ENCODE measurements around the gene FAM9C. TPM values are rescaled to one million over a fixed set of nuclear protein-coding genes. Genes with fewer than 3 reads are reported as not detected.

Gene FAM9C
- total and polyA plus RNA-seq, 2 donors (not counting 1 experiment from before 2014, with no cell fraction given): not detected

DNA sequence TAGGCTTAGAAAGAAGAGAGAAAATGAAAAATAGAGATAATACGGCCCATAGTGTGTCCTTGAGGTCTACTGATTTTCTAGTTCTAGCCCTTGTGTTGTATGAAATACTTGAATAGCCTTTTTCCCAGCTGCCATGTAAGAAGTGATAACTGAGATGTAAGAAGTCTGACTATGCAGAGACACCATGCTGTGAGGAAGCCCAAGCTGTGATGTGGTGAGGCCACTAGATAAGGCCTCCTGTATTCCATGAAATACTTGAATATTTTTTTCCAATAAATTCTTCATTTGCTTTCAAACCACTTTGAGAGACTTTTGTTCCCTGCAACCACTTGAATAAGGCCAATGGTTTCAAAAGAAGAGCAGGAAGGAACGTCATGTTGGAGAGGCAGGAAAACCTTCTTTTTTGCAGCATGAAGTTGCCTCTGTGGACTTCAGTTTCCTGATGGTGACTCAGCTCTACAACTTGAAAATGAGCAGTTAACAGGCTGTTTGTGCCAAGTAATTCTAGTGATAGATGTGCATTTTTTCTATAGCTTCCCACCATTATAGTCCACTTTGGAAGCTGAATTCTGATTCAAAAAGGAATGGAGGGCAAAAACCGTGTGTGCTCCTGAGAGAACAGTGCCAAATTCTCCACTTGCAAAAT is 25.5 kb upstream of the FAM9C start:
- WGBS (ENCODE audit: insufficient coverage): no CpG with 5 or more reads among the region's 3 CpGs

DNA sequence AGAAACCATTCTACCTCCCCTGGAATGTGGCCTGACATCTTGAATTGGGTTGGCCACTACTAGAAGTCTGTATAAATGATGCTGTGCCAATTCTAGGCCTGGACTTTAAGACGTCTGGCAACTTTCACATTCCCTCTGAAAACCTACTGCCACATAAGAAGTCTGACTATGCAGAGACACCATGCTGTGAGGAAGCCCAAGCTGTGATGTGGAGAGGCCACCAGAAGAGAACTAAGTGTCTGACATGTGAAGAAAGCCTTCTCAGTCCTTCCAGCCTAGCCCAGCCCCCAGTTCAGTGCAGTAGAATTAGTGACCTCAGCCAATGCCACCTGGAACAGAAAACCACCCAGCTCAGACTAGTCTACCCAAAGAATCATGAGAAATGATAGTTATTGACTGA is 24.2 kb upstream of the FAM9C start:
- WGBS (ENCODE audit: insufficient coverage): no CpG with 5 or more reads among the region's 1 CpG
- H3K27ac Mint-ChIP-seq: peak overlapping the region; percentile 15
- no peak overlapping the region for H3K4me3 ChIP-seq (ENCODE audit: control extremely low read depth in 1 of 5, extremely low read depth in 1 of 5, insufficient read depth in 1 of 5, low read depth in 2 of 5, low read length in 4 of 5)
- peaks cover 19% of the 10 kb centered on the region for H3K4me1 Mint-ChIP-seq
- H4K20me1 ChIP-seq (ENCODE audit: control insufficient read depth, insufficient read depth, low read length, poor library complexity, severe bottlenecking): no peaks in the 10 kb centered on the region
- peaks cover 2% of the 10 kb centered on the region for H3K9me3 Mint-ChIP-seq (ENCODE audit: insufficient read depth)
- TF ChIP-seq, protein P1, sequence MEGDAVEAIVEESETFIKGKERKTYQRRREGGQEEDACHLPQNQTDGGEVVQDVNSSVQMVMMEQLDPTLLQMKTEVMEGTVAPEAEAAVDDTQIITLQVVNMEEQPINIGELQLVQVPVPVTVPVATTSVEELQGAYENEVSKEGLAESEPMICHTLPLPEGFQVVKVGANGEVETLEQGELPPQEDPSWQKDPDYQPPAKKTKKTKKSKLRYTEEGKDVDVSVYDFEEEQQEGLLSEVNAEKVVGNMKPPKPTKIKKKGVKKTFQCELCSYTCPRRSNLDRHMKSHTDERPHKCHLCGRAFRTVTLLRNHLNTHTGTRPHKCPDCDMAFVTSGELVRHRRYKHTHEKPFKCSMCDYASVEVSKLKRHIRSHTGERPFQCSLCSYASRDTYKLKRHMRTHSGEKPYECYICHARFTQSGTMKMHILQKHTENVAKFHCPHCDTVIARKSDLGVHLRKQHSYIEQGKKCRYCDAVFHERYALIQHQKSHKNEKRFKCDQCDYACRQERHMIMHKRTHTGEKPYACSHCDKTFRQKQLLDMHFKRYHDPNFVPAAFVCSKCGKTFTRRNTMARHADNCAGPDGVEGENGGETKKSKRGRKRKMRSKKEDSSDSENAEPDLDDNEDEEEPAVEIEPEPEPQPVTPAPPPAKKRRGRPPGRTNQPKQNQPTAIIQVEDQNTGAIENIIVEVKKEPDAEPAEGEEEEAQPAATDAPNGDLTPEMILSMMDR (IDR thresholded peaks at IDR 0.05): no peak
- no peak for TF ChIP-seq EZH2 (IDR thresholded peaks at IDR 0.05; ENCODE audit: borderline replicate concordance, insufficient read depth, low read depth, low read length, poor library complexity, severe bottlenecking)
- H3K4me1 ChIP-seq (ENCODE audit: control insufficient read depth in 2 of 2, insufficient read depth in 2 of 2, low read length in 2 of 2): peaks cover 8 to 11% of the 10 kb centered on the region in 2 donors
- H3K4me3 Mint-ChIP-seq: no peak overlapping the region
- no peak overlapping the region for H3K27ac ChIP-seq (ENCODE audit: low read length in 2 of 2)
- no peaks in the 10 kb centered on the region for H3K27me3 Mint-ChIP-seq
- H3K9me3 ChIP-seq (ENCODE audit: control extremely low read depth in 1 of 3, control insufficient read depth in 2 of 3, insufficient read depth in 1 of 3, low read length in 2 of 3): peaks cover 4 to 8% (median 5%) of the 10 kb centered on the region in 3 donors
- H3K36me3 ChIP-seq (replicated peaks in 1 of 2; ENCODE audit: control extremely low read depth in 1 of 2, control insufficient read depth in 1 of 2, extremely low read depth in 1 of 2, insufficient read depth in 2 of 2, low read length in 1 of 2): no peaks in the 10 kb centered on the region
- DNase-seq: no peak
- H2AFZ ChIP-seq (ENCODE audit: insufficient read depth, low read depth, low read length, poor library complexity, severe bottlenecking): no peak overlapping the region
- ATAC-seq (ENCODE audit: low read depth): no peak
- peaks cover 6% of the 10 kb centered on the region for H3K79me2 ChIP-seq (ENCODE audit: control insufficient read depth, insufficient read depth, low read length)
- intact Hi-C loops (cut with micrococcal nuclease): no loop called here
- H3K4me2 ChIP-seq (replicated peaks; ENCODE audit: low read depth, low read length, poor library complexity, severe bottlenecking): no peak overlapping the region
- no peaks in the 10 kb centered on the region for H3K27me3 ChIP-seq (replicated peaks in 1 of 4; ENCODE audit: control extremely low read depth in 1 of 4, control insufficient read depth in 3 of 4, insufficient read depth in 4 of 4, low read length in 3 of 4)
- no peak overlapping the region for H3K9ac ChIP-seq (ENCODE audit: low read length)
- ChIA-PET POLR2A (interaction anchor here (1.1 kb wide), 1 partner anchor 10 kb away, joined by 3 read pairs; no protein-coding TSS in a partner anchor), CTCF (no interaction called here)

More for the DNA sequence above, 25.5 kb upstream of the FAM9C start:
- peaks cover 4 to 8% (median 5%) of the 10 kb centered on the region in 3 donors for H3K9me3 ChIP-seq (ENCODE audit: control extremely low read depth in 1 of 3, control insufficient read depth in 2 of 3, insufficient read depth in 1 of 3, low read length in 2 of 3)
- H3K4me3 ChIP-seq (ENCODE audit: control extremely low read depth in 1 of 5, extremely low read depth in 1 of 5, insufficient read depth in 1 of 5, low read depth in 2 of 5, low read length in 4 of 5): no peak overlapping the region
- H2AFZ ChIP-seq (ENCODE audit: insufficient read depth, low read depth, low read length, poor library complexity, severe bottlenecking): no peak overlapping the region
- H3K79me2 ChIP-seq (ENCODE audit: control insufficient read depth, insufficient read depth, low read length): peaks cover 6% of the 10 kb centered on the region
- no peaks in the 10 kb centered on the region for H3K27me3 Mint-ChIP-seq
- no peak for TF ChIP-seq EZH2 (IDR thresholded peaks at IDR 0.05; ENCODE audit: borderline replicate concordance, insufficient read depth, low read depth, low read length, poor library complexity, severe bottlenecking)
- TF ChIP-seq, protein P1 (IDR thresholded peaks at IDR 0.05): no peak
- H3K27ac Mint-ChIP-seq: no peak overlapping the region
- H3K4me2 ChIP-seq (replicated peaks; ENCODE audit: low read depth, low read length, poor library complexity, severe bottlenecking): no peak overlapping the region
- H3K4me1 ChIP-seq (ENCODE audit: control insufficient read depth in 2 of 2, insufficient read depth in 2 of 2, low read length in 2 of 2): peaks cover 20 to 22% of the 10 kb centered on the region in 2 donors
- no peak overlapping the region for H3K27ac ChIP-seq (ENCODE audit: low read length in 2 of 2)
- peaks cover 2% of the 10 kb centered on the region for H3K9me3 Mint-ChIP-seq (ENCODE audit: insufficient read depth)
- no peak for ATAC-seq (ENCODE audit: low read depth)
- H3K4me3 Mint-ChIP-seq: no peak overlapping the region
- H4K20me1 ChIP-seq (ENCODE audit: control insufficient read depth, insufficient read depth, low read length, poor library complexity, severe bottlenecking): no peaks in the 10 kb centered on the region
- no peak for DNase-seq
- POLR2A ChIA-PET: interaction anchor here (0.8 kb wide), 1 partner anchor 95 kb away, joined by 3 read pairs; the partner anchor contains the start of gene TMSB4X
- no peaks in the 10 kb centered on the region for H3K27me3 ChIP-seq (replicated peaks in 1 of 4; ENCODE audit: control extremely low read depth in 1 of 4, control insufficient read depth in 3 of 4, insufficient read depth in 4 of 4, low read length in 3 of 4)
- no peak overlapping the region for H3K9ac ChIP-seq (ENCODE audit: low read length)
- CTCF ChIA-PET: no interaction called here
- no peaks in the 10 kb centered on the region for H3K36me3 ChIP-seq (replicated peaks in 1 of 2; ENCODE audit: control extremely low read depth in 1 of 2, control insufficient read depth in 1 of 2, extremely low read depth in 1 of 2, insufficient read depth in 2 of 2, low read length in 1 of 2)
- peaks cover 26% of the 10 kb centered on the region for H3K4me1 Mint-ChIP-seq
- intact Hi-C loops (cut with micrococcal nuclease): no loop called here

Data from B cell (primary cell).